Measurements from ENCODE around the gene SKA1. TPM values are rescaled to one million over a fixed set of nuclear protein-coding genes. Genes with fewer than 3 reads are reported as not detected.

The SKA1 gene
- total and polyA plus RNA-seq, 9 of the 15 experiments (the other 6 are each of a cell fraction or from before 2014, with no cell fraction given) = 27.8 to 67.2 (median 41.9) TPM

- no peak for TF ChIP-seq ATF1 (CRISPR knock-in tag; IDR thresholded peaks at IDR 0.05)
- TF ChIP-seq ATF1 (tag; IDR thresholded peaks at IDR 0.05) = no peak
- TF ChIP-seq HDAC1 (IDR thresholded peaks at IDR 0.05) = no peak
- TF ChIP-seq FUS (optimal IDR thresholded peaks at IDR 0.05; ENCODE audit: low read depth, low read length) = no peak
- no peak for TF ChIP-seq MTF1 (CRISPR knock-in tag; IDR thresholded peaks at IDR 0.05; ENCODE audit: borderline replicate concordance)
- no peak for TF ChIP-seq ILF3 (IDR thresholded peaks at IDR 0.05; ENCODE audit: borderline replicate concordance)
- no peak for TF ChIP-seq SETDB1 (IDR thresholded peaks at IDR 0.05; ENCODE audit: low read length)
- no peak for TF ChIP-seq GATA2 (CRISPR knock-in tag; IDR thresholded peaks at IDR 0.05)
- TF ChIP-seq, protein P1, sequence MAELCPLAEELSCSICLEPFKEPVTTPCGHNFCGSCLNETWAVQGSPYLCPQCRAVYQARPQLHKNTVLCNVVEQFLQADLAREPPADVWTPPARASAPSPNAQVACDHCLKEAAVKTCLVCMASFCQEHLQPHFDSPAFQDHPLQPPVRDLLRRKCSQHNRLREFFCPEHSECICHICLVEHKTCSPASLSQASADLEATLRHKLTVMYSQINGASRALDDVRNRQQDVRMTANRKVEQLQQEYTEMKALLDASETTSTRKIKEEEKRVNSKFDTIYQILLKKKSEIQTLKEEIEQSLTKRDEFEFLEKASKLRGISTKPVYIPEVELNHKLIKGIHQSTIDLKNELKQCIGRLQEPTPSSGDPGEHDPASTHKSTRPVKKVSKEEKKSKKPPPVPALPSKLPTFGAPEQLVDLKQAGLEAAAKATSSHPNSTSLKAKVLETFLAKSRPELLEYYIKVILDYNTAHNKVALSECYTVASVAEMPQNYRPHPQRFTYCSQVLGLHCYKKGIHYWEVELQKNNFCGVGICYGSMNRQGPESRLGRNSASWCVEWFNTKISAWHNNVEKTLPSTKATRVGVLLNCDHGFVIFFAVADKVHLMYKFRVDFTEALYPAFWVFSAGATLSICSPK (IDR thresholded peaks at IDR 0.05; ENCODE audit: borderline replicate concordance) = no peak
- no peak for TF ChIP-seq ZNF583 (CRISPR knock-in tag; IDR thresholded peaks at IDR 0.05)
- TF ChIP-seq ZFP36 (IDR thresholded peaks at IDR 0.05; ENCODE audit: low read depth, low read length, partially characterized antibody) = no peak
These were observed 46.9 kb upstream of the SKA1 start (continued) for GRCh38 chr18:50327983-50328382.

DNA sequence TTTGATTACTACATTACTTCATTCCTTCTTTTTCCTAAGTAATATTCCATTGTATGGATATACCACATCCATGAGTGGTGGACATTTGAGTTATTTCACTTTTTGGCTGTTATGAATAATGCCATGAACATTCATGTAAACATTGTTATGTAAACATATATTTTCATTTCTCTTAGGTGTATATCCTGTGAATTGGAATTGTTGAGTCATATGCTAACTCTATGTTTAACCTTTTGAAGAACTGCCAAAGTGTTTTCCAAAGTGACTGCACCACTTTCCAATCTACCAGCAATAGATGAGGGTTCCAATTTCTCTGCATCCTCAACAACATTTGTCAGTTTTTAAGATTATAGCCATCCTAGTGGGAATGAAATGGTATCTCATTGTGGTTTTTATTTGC is 44.7 kb upstream of the SKA1 start:
- Histone ChIP-seq H3K36me3 (ENCODE audit: control insufficient read depth, insufficient read depth, low read length) (no peaks in the 10 kb centered on the region), H3K9me3 (replicated peaks; ENCODE audit: control insufficient read depth, insufficient read depth, low read depth, low read length) (no peaks in the 10 kb centered on the region), H3K9ac (ENCODE audit: insufficient read depth in 1 of 2, low read depth in 2 of 2, low read length in 2 of 2) (no peak overlapping the region), H3K79me2 (ENCODE audit: control insufficient read depth, insufficient read depth, low read length) (no peaks in the 10 kb centered on the region), H3K4me1 (replicated peaks in 1 of 2; ENCODE audit: control insufficient read depth in 2 of 2, insufficient read depth in 2 of 2, low read length in 2 of 2) (no peaks in the 10 kb centered on the region), H3K27me3 (ENCODE audit: control insufficient read depth in 2 of 2, insufficient read depth in 2 of 2, low read length in 2 of 2) (no peaks in the 10 kb centered on the region), H3K27ac (ENCODE audit: extremely low read depth, low read depth, low read length) (no peak overlapping the region), H4K20me1 (replicated peaks; ENCODE audit: control insufficient read depth, insufficient read depth, low read length) (no peaks in the 10 kb centered on the region), H2AFZ (ENCODE audit: low read depth, low read length) (no peak overlapping the region), H3K4me3 (no peak overlapping the region), H3K9me1 (ENCODE audit: control insufficient read depth, insufficient read depth, low read length) (no peaks in the 10 kb centered on the region), H3K4me2 (ENCODE audit: insufficient read depth, low read length) (no peak overlapping the region)
- DNase-seq (ENCODE audit: extremely low read depth in 1 of 4, low spot score in 3 of 4) = no peak
- POLR2A ChIA-PET = no interaction called here
- FAIRE-seq = no peak
- CTCF ChIA-PET (ENCODE audit: low intra/inter-chr PET ratio) = no interaction called here
- intact Hi-C loops (cut with micrococcal nuclease) = no loop called here
- ATAC-seq = no peak
- no TSS peak for BruUV-seq (replicated peaks)
- in situ Hi-C loops (cut with MboI) = no loop called here
- no peak for TF ChIP-seq MECOM (CRISPR knock-in tag; IDR thresholded peaks at IDR 0.05)
- no peak for TF ChIP-seq CBFB (CRISPR knock-in tag; IDR thresholded peaks at IDR 0.05)
- TF ChIP-seq NELFE (IDR thresholded peaks at IDR 0.05; ENCODE audit: insufficient read depth, insufficient read length) = no peak
- TF ChIP-seq, protein P2, sequence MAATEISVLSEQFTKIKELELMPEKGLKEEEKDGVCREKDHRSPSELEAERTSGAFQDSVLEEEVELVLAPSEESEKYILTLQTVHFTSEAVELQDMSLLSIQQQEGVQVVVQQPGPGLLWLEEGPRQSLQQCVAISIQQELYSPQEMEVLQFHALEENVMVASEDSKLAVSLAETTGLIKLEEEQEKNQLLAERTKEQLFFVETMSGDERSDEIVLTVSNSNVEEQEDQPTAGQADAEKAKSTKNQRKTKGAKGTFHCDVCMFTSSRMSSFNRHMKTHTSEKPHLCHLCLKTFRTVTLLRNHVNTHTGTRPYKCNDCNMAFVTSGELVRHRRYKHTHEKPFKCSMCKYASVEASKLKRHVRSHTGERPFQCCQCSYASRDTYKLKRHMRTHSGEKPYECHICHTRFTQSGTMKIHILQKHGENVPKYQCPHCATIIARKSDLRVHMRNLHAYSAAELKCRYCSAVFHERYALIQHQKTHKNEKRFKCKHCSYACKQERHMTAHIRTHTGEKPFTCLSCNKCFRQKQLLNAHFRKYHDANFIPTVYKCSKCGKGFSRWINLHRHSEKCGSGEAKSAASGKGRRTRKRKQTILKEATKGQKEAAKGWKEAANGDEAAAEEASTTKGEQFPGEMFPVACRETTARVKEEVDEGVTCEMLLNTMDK (IDR thresholded peaks at IDR 0.05; ENCODE audit: borderline replicate concordance, insufficient read depth, low read depth, low read length, poor library complexity, severe bottlenecking) = no peak
- TF ChIP-seq SAFB (IDR thresholded peaks at IDR 0.05; ENCODE audit: borderline replicate concordance, low read depth, low read length) = no peak
- no peak for TF ChIP-seq ZNF24 (IDR thresholded peaks at IDR 0.05)
- no peak for TF ChIP-seq LCOR (CRISPR knock-in tag; IDR thresholded peaks at IDR 0.05)
- no peak for TF ChIP-seq ESRRB (CRISPR knock-in tag; IDR thresholded peaks at IDR 0.05; ENCODE audit: borderline replicate concordance)
